Coronary artery (tissue), 2 donors: ENCODE results near the gene HSPA9.
"Not testable (repeated sequence)": the region's sequence is repeated elsewhere in the genome, so short reads cannot be mapped to it uniquely, and the experiment has no call there.

Experiments used
- DNase-seq: peaks from one replicate; pipeline ENCODE4 v3.0.0-alpha.2; 2017; ENCODE audit warnings: low spot score
- H3K27ac ChIP-seq, 2 donors: fragments of 200-600 bp; sonication (generic); one replicate each; pipeline ENCODE4 v1.5.1; 2016 to 2019
- H3K4me3 ChIP-seq: fragments of 200-600 bp; sonication (generic); 2 replicates; pipeline ENCODE4 v1.5.1; 2016; ENCODE audit warnings: mild to moderate bottlenecking, moderate library complexity
- TF ChIP-seq, protein P1 (sequence below): fragments of 200-600 bp; sonication (generic); IDR thresholded peaks from one replicate; pipeline ENCODE4 v1.5.1; 2019; ENCODE audit warnings: antibody characterized with exemption

The HSPA9 gene

DNA sequence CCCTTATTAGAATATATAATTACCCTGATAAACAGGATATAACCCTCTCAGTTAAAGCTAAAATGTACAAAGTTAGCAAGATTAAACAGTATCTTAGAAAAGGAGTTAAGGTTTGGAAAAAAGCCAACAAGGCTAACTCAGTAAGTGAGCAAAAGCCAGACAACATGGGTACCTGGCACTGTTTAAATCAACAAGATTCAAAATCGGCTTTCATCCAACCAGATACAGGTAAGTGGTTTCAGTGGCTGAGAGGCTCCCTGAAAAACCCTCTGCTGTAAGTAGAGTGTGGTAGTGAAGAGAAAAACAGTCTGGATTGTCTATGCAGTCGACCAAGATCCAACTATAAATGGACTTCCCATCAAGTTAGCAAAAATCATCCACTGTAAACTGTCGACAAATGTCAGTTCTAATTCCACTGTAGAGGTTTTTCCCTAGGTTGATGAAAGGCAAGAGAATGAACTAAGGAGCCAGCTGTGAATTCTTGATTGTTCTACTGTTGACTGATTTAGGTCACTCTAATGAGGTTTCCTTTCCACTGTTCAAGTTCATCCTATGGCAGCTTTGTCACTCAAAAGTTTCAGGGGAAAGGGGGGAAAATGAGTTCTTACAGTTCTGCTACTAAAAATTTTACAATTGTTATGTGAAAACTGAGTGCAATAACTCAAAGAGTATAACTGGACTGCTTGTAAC is 59.5 kb downstream of the HSPA9 start:
- TF ChIP-seq, protein P1, sequence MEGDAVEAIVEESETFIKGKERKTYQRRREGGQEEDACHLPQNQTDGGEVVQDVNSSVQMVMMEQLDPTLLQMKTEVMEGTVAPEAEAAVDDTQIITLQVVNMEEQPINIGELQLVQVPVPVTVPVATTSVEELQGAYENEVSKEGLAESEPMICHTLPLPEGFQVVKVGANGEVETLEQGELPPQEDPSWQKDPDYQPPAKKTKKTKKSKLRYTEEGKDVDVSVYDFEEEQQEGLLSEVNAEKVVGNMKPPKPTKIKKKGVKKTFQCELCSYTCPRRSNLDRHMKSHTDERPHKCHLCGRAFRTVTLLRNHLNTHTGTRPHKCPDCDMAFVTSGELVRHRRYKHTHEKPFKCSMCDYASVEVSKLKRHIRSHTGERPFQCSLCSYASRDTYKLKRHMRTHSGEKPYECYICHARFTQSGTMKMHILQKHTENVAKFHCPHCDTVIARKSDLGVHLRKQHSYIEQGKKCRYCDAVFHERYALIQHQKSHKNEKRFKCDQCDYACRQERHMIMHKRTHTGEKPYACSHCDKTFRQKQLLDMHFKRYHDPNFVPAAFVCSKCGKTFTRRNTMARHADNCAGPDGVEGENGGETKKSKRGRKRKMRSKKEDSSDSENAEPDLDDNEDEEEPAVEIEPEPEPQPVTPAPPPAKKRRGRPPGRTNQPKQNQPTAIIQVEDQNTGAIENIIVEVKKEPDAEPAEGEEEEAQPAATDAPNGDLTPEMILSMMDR = no peak

DNA sequence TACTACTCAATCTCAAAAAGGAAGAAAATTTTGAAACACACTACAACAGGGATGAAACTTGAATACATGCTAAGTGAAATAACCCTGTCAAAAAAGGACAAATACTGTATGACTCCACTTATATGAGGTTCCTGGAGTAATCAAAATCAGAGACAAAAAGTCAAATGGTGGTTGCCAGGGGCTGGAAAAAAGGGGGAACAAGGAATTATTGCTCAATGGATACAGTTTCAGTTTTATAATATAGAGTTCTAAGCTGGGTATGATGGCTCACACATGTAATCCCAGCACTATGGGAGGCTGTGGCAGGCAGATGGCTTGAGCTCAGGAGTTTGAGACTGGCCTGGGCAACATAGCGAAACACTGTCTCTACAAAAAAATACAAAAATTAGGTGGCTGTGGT is 61.2 kb downstream of the HSPA9 start:
- H3K27ac ChIP-seq = no peak overlapping the region
- TF ChIP-seq, protein P1 = no peak
- no peak overlapping the region for H3K4me3 ChIP-seq
- no peak for DNase-seq

More for the DNA sequence above, 59.5 kb downstream of the HSPA9 start:
- Histone ChIP-seq H3K4me3 (no peak overlapping the region), H3K27ac (no peak overlapping the region)
- DNase-seq = no peak

DNA sequence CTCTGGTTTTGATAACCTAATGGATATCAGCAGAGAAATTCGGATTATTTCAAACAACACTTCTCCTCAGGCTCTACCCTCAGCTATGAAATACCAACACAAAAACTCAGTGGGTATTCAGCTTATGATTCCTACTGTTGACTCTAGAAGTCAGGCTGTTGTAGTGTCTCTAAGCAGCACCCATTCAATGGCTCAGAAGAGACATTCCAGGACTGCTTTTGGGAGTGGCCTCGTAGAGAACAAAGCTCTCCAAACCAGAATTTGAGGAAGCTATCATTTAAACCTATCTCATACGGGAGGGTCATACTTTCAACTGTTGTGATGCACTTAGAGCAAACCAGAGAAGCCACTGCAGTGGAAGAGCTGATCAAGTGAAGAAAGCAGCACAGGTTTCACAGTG is 66.2 kb downstream of the HSPA9 start:
- no peak for DNase-seq
- TF ChIP-seq, protein P1 = no peak
- no peak overlapping the region for H3K27ac ChIP-seq
- no peak overlapping the region for H3K4me3 ChIP-seq

DNA sequence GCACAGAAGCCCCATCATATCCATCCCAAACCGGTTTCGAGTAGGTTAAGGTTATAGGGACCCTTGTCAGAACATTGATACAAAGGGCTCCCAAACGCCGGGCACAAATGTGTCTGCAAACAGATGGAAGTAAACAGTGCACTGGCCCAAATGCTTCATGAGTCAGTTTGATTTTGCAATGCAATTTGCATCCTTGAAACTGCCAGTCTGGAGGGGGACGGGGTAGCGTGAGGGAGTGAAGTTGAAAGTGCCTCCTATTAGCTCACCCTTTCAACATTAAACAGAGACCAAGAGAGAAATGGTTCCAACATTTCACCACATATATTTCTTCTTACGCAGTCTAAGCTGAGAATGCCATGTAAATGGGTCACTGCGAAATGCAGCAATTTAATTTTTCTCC is 67.7 kb downstream of the HSPA9 start:
- not testable (repeated sequence) for DNase-seq, H3K4me3 ChIP-seq, H3K27ac ChIP-seq

DNA sequence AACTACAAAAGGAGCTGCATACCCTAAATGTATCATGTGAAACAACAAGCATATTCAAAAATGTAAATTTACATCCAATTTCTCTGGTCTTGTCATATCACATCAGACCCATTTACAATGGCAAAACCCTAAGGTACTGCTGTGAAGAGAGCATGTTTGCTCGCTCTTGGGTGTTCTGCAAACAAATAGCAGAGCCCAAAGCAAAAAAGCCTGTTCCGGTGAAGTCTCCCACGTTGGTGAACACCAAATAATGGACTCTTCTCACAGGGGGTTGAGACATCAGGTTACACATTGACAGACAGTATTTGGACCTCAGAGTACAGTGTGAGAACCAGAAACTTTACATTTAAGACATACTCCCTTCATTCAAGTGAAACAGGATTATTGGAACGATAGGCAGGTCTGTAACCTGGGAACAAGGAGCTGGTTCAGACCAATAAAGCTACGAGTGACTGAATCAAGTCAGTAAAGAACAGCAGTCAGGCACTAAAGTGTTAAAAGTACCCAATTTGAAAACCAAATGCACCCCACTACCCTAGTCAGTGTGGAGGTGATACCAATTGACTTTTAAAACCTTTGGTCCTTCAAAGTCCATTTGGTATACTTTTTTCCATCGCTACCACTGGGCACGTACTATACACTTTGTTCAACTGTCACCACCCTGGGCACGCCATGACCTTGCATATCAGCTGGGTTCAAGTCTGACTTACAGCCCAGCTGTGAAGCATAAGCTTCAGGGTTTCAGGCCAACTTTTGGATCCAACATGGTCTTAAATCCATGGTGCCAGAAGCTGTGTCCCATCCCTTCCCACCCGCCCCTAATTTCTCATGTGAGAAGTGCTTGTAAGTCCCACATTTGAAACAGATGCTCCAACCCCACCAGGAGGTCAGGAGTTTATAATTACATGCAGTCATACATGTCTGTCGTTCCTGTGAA is 68.6 kb downstream of the HSPA9 start:
- no peak for DNase-seq
- TF ChIP-seq, protein P1 = no peak
- Histone ChIP-seq H3K27ac (no peak overlapping the region), H3K4me3 (no peak overlapping the region)

DNA sequence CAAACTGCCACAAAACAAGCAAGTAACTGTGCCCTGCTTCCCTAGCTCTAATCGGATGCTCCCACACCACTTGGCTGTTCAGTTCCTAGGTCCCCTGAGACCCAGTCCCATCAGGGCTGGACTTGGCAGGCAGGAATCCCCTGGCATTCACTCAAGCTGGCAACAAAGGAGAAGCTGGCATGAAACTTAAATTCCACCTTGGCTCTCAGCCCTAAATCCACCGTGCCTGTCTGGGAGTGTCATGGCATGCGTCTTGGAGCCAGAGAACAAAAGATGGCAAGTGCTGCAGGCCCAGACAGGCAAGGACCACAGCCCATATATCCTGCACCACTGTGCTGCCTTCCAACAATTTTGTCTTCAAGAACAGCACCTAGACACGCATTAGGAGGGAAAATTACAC is 70.4 kb downstream of the HSPA9 start:
- DNase-seq = peak; percentile 84
- TF ChIP-seq, protein P1 = no peak
- Histone ChIP-seq H3K4me3 (no peak overlapping the region), H3K27ac (peak overlapping the region in 1 of 2 donors; percentile 41)
